ENCODE data around the gene SNRPA.

DNA sequence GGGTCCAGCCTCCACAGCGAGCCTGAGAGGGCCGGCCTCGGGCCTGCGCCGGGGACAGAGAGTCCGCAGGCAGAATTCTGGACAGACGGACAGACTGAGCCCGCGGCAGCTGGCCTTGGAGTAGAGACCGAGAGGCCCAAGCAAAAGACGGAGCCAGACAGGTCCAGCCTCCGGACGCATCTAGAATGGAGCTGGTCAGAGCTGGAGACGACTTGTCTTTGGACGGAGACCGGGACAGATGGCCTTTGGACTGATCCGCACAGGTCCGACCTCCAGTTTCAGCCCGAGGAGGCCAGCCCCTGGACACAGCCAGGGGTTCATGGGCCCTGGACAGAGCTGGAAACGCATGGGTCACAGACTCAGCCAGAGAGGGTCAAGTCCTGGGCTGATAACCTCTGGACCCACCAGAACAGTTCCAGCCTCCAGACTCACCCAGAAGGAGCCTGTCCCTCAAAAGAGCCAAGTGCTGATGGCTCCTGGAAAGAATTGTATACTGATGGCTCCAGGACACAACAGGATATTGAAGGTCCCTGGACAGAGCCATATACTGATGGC, 33.6 kb upstream of the SNRPA start:
- TF ChIP-seq, protein P1, sequence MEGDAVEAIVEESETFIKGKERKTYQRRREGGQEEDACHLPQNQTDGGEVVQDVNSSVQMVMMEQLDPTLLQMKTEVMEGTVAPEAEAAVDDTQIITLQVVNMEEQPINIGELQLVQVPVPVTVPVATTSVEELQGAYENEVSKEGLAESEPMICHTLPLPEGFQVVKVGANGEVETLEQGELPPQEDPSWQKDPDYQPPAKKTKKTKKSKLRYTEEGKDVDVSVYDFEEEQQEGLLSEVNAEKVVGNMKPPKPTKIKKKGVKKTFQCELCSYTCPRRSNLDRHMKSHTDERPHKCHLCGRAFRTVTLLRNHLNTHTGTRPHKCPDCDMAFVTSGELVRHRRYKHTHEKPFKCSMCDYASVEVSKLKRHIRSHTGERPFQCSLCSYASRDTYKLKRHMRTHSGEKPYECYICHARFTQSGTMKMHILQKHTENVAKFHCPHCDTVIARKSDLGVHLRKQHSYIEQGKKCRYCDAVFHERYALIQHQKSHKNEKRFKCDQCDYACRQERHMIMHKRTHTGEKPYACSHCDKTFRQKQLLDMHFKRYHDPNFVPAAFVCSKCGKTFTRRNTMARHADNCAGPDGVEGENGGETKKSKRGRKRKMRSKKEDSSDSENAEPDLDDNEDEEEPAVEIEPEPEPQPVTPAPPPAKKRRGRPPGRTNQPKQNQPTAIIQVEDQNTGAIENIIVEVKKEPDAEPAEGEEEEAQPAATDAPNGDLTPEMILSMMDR (optimal IDR thresholded peaks at IDR 0.05 in 1 of 3, IDR thresholded peaks at IDR 0.05 in 1 of 3, conservative IDR thresholded peaks at IDR 0.05 in 1 of 3; ENCODE audit: extremely low read depth in 1 of 3, insufficient read depth in 2 of 3, low read length in 3 of 3): no peak
- no peak for TF ChIP-seq EZH2 (IDR thresholded peaks at IDR 0.05; ENCODE audit: low read length)

All from keratinocyte (primary cell).